GM12874 (cell line): ENCODE results near the gene KIFAP3.

Source experiments
- TF ChIP-seq, protein P1 (sequence below): IDR thresholded peaks from 2 replicates; pipeline ENCODE4 v1.5.1; 2011; ENCODE audit warnings: low read depth, mild to moderate bottlenecking, control low read depth, low read length, moderate library complexity; ENCODE audit not compliant: insufficient read depth

KIFAP3 gene

DNA sequence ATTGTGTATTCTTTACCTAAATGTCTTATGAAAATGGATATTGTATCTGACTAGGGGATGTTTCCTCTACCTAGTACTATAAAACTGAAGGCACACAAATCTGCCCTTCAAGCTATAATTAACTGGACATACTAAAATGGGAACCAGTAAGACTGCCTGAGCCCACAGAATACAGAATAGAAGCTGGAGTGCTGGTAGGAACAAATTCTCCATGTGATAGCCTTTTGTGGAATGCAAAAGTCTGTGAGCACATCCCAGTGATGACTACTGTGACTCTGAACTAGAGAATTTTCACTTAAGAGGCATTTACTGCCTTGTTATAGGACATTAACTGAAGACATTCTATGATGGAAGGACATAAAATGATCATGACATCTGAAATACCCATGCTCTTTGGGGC lies 30.3 kb downstream of the KIFAP3 start:
- TF ChIP-seq, protein P1, sequence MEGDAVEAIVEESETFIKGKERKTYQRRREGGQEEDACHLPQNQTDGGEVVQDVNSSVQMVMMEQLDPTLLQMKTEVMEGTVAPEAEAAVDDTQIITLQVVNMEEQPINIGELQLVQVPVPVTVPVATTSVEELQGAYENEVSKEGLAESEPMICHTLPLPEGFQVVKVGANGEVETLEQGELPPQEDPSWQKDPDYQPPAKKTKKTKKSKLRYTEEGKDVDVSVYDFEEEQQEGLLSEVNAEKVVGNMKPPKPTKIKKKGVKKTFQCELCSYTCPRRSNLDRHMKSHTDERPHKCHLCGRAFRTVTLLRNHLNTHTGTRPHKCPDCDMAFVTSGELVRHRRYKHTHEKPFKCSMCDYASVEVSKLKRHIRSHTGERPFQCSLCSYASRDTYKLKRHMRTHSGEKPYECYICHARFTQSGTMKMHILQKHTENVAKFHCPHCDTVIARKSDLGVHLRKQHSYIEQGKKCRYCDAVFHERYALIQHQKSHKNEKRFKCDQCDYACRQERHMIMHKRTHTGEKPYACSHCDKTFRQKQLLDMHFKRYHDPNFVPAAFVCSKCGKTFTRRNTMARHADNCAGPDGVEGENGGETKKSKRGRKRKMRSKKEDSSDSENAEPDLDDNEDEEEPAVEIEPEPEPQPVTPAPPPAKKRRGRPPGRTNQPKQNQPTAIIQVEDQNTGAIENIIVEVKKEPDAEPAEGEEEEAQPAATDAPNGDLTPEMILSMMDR, result no peak

DNA sequence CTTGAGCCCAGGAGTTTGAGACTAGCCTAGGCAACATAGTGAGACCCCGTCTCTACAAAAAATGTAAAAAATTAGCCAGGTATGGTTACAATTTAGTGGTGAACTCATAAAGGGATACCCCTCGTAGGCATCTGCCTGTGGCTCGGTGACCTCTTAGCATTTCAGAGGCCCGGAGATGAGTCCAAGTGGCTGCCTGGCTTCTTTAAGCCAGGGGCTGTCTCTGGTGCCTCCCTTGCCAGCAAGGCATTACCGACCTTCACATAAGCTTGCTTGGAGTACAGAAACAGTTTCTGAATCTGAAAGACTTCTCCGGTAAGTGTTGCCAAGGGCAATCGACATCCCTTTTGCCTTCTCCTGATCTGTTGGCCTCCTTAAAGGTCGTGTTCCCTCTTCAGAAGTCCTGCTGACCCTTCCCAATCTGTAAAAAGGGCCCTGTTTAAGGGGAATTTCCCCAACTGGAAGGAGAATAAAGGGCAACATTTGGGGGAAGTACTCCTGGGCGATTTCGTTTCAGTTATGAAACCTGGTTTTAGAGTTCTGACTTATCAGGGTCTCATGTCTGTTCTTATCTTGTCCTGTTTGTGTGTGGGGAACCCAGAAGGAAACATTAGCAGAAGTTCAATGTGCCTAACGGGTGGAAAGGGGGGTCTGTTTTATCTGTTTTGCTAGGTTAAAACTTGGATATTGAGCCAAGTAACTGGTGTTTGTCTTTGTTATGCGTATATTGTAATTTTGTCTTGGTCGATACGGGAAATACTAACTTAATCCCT lies 32.9 kb downstream of the KIFAP3 start:
- TF ChIP-seq, protein P1, result no peak

DNA sequence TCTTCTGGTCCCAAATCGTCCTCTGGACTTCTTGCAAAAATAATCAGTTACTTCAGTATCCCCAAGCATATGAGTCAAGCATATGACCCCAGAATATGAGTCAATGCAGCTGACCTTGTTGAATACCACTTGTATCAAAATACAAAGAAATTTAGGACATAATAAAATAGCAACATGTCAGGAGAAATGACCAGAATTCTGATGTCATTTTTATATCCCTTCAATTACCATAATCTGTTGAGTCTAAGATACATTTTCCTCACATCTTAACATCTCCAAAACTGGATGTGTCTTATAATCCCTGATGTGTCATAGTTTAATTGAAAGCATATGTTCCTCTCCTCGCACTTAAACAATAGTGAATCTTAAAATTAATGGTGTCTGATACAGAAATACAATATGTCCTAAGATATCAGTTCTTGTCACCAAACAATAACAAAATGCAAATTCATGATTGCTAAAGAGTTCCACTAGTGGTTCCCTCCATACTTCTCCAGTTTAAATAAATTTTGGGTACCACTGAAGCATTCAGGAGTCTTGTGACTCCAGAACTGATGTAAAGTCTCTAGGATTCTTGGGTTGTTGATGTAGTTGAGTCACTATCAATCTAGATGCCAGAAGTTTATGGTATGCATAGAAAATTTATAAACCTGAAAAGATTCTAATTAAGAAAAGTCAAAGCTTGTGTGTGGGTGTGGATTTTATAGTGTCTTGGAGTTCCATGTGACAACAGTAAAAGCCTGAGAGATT lies 41.8 kb downstream of the KIFAP3 start:
- TF ChIP-seq, protein P1, result no peak

DNA sequence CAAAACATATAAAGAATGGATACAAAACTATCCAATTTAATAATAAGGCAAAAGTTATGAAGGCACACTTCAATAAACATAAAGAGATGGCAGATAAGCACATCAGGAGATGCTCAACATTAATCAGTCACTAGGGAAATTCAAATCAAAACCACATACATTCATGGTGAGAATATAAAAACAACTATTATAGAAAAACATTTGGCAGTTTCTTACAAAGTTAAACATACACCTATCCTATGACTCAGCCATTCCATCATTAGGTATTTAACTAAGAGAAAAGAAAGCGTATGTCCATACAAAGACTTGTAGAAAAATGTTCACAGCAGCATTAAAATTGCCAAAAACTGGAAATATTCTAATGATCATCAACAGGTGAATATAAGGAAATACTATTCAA lies 44.3 kb downstream of the KIFAP3 start:
- TF ChIP-seq, protein P1, result no peak

DNA sequence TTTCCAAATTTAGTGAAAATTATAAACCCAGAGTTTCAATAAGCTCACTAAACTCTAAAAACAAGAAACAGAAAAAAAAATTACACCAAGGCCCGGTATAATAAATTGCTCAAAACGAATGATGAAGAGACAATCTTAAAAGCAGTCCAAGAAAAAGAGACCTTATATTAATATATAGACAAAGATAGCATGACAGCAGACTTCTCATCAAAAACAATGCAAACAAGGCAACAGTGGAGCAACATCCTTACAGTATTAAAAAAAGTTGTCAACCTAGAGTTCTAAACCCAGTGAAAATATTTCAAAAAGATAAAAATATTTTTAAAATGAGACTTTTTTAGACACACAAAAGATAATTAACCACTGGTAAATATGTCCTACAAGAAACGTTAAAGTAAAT lies 46.7 kb downstream of the KIFAP3 start:
- TF ChIP-seq, protein P1, result no peak

DNA sequence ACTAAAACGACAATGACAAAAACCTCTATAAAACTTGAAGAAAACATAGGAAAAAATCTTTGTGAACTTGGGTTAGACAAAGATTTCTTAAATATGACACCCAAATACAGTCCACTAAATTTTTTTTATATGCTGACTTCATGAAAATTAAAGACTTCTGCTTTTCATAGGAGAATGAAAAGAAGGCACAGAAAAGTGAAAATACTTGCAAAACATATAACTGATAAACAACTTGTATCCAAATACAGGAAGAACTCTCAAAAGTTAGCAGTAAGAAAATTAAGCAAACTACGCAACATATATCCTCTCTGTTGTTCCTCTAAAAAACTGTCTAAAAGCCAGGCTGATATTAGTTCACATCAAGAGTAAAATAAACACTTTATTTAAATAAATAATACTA lies 53.6 kb downstream of the KIFAP3 start:
- TF ChIP-seq, protein P1, result no peak

DNA sequence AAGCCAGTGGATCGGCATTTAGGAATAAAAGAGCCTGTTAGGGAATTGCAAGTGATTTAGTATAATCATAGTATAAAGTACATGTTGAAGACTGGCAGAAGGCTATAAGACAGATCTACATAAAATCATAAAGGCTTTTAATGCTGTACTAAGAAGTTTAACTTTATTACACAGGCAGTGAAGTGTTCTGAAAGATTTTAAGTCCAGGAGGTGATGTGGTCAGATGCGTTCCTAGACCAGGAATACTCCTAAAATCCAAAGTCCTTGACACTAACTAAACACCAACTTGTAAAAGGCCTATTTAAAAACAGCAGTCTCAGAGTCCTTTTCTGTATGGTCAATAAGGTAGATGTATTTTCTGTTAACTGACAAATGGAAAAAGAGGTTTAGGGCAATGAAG lies 57.0 kb downstream of the KIFAP3 start:
- TF ChIP-seq, protein P1, result no peak
